HCT116 (cell line): ENCODE data around the gene TPM4. TPM values are rescaled to one million over a fixed set of nuclear protein-coding genes. Genes with fewer than 3 reads are reported as not detected.

Experiments
- ATAC-seq: fragments of 200-7000 bp; cut with Tn5 transposase; 2 replicates; pipeline ENCODE4 v1.9.1; 2020; ENCODE audit warnings: mild to moderate bottlenecking, moderate library complexity
- BruUV-seq: library from RNA; stranded (reverse); fragments of 400-500 nt; replicated peaks from 2 replicates; lab custom pipeline; 2021; lab: Mats Ljungman, UMichigan
- CTCF ChIA-PET: fragments of 300-600 bp; sonication (Branson Sonifier 250); formaldehyde crosslinking; loops from one replicate; lab custom pipeline; 2021; ENCODE audit warnings: antibody characterized with exemption; lab: Charles Lee
- POLR2A ChIA-PET: fragments of 300-600, 350-600 bp; sonication (Branson Sonifier 250); formaldehyde crosslinking; loops from one replicate; lab custom pipeline; 2021; ENCODE audit warnings: antibody characterized with exemption; lab: Charles Lee
- RAD21 ChIA-PET, 2 experiments: fragments of 300-600 bp; sonication (Branson Sonifier 250); formaldehyde crosslinking; loops; one replicate each; lab custom pipeline; 2023; ENCODE audit warnings: low total read pairs in 2 of 2; ENCODE audit not compliant: uncharacterized antibody in 2 of 2, unreplicated experiment in 2 of 2, low non-redundant PET in 1 of 2; lab: Charles Lee
- DNase-seq: peaks from one replicate; pipeline ENCODE4 v3.0.0-alpha.2; 2010; ENCODE audit warnings: low read depth, low spot score
- H2AFZ ChIP-seq: fragments of 200-600 bp; shearing (Covaris generic), sonication (generic); 2 replicates; pipeline ENCODE4 v1.6.1; 2017; ENCODE audit warnings: low read depth, mixed run types, mixed read lengths, antibody characterized with exemption, low read length; ENCODE audit not compliant: poor library complexity, severe bottlenecking
- H3K27ac ChIP-seq: 2 replicates; pipeline ENCODE4 v1.5.1; 2012; ENCODE audit warnings: low read depth, low read length
- H3K27me3 ChIP-seq: fragments of 200-600 bp; sonication (generic); 2 replicates; pipeline ENCODE4 v1.6.1; 2016; ENCODE audit warnings: mixed run types, low read length, mixed read lengths; ENCODE audit not compliant: insufficient read depth
- H3K36me3 ChIP-seq, 2 experiments: fragments of 200-500 bp in 1 of 2; fragments of 200-600 bp in 1 of 2; sonication (Bioruptor generic) in 1 of 2; sonication (generic) in 1 of 2; 2 replicates each; pipeline versions ENCODE4 v1.5.1 to v1.6.1; 2014 to 2016; ENCODE audit warnings: low read length in 2 of 2, inconsistent platforms in 1 of 2, mixed read lengths in 1 of 2, mixed run types in 1 of 2; ENCODE audit not compliant: insufficient read depth in 2 of 2, control insufficient read depth in 1 of 2
- H3K4me1 ChIP-seq, 2 experiments: fragments of 200-600 bp in 1 of 2; sonication (generic) in 1 of 2; 2 replicates each; pipeline versions ENCODE4 v1.5.1 to v1.6.1; 2012 to 2017; ENCODE audit warnings: low read length in 2 of 2, inconsistent platforms in 1 of 2, mild to moderate bottlenecking in 1 of 2, mixed read lengths in 1 of 2, mixed run types in 1 of 2, moderate library complexity in 1 of 2; ENCODE audit not compliant: insufficient read depth in 2 of 2, control insufficient read depth in 1 of 2
- H3K4me2 ChIP-seq: fragments of 200-600 bp; sonication (generic); 2 replicates; pipeline ENCODE4 v1.6.1; 2017; ENCODE audit warnings: mixed run types, low read length, mixed read lengths
- H3K4me3 ChIP-seq, 2 experiments: fragments of 200-600 bp in 1 of 2; sonication (generic) in 1 of 2; replicated peaks in 1 of 2; 2 replicates each; pipeline ENCODE4 v1.5.1; 2011 to 2016; ENCODE audit warnings: low read length in 2 of 2, control low read depth in 1 of 2, low read depth in 1 of 2, mild to moderate bottlenecking in 1 of 2, mixed read lengths in 1 of 2, mixed run types in 1 of 2
- H3K79me2 ChIP-seq: fragments of 200-600 bp; sonication (generic); 2 replicates; pipeline ENCODE4 v1.6.1; 2017; ENCODE audit warnings: mild to moderate bottlenecking, mixed run types, low read length, moderate library complexity, mixed read lengths; ENCODE audit not compliant: insufficient read depth
- H3K9ac ChIP-seq: fragments of 200-600 bp; sonication (generic); 2 replicates; pipeline ENCODE4 v1.6.1; 2016; ENCODE audit warnings: low read length, mixed read lengths
- H3K9me2 ChIP-seq: fragments of 200-600 bp; sonication (generic), shearing (Covaris generic); 2 replicates; pipeline ENCODE4 v1.6.1; 2017; ENCODE audit warnings: mixed run types, mild to moderate bottlenecking, moderate library complexity; ENCODE audit not compliant: insufficient read depth
- H3K9me3 ChIP-seq, 2 experiments: fragments of 200-500 bp in 1 of 2; fragments of 200-600 bp in 1 of 2; sonication (Bioruptor generic) in 1 of 2; sonication (generic) in 1 of 2; 2 replicates each; pipeline ENCODE4 v1.6.1; 2014 to 2017; ENCODE audit warnings: low read length in 2 of 2, mixed read lengths in 2 of 2, inconsistent platforms in 1 of 2, low read depth in 1 of 2, mild to moderate bottlenecking in 1 of 2, mixed run types in 1 of 2, moderate library complexity in 1 of 2; ENCODE audit not compliant: control insufficient read depth in 1 of 2, insufficient read depth in 1 of 2
- H4K20me1 ChIP-seq: fragments of 200-600 bp; sonication (generic), shearing (Covaris generic); 2 replicates; pipeline ENCODE4 v1.6.1; 2017; ENCODE audit warnings: mixed run types, mild to moderate bottlenecking, moderate library complexity; ENCODE audit not compliant: insufficient read depth
- CEBPB ChIP-seq: IDR thresholded peaks from 2 replicates; pipeline ENCODE4 v1.6.1; 2012; ENCODE audit warnings: low read depth
- EZH2 ChIP-seq: fragments of 200-600 bp; sonication (generic); IDR thresholded peaks from 2 replicates; pipeline ENCODE4 v1.6.1; 2017; ENCODE audit warnings: antibody characterized with exemption, mixed run types
- FOSL1 ChIP-seq: IDR thresholded peaks from 2 replicates; pipeline ENCODE4 v1.6.1; 2012; ENCODE audit warnings: low read depth
- POLR2AphosphoS5 ChIP-seq: IDR thresholded peaks from 2 replicates; pipeline ENCODE4 v1.6.1; 2011; ENCODE audit warnings: mild to moderate bottlenecking, low read depth, low read length, moderate library complexity
- RAD21 ChIP-seq: IDR thresholded peaks from 2 replicates; pipeline ENCODE4 v1.6.1; 2012; ENCODE audit warnings: low read depth, mild to moderate bottlenecking
- SP1 ChIP-seq: IDR thresholded peaks from 2 replicates; pipeline ENCODE4 v1.6.1; 2012; ENCODE audit warnings: low read depth
- SRF ChIP-seq: IDR thresholded peaks from 2 replicates; pipeline ENCODE4 v1.6.1; 2012; ENCODE audit warnings: low read depth
- TCF7L2 ChIP-seq: IDR thresholded peaks from 2 replicates; pipeline ENCODE4 v1.7.0; 2011; ENCODE audit warnings: borderline replicate concordance, inconsistent platforms; ENCODE audit not compliant: insufficient read depth, insufficient read length; ENCODE audit errors: extremely low read depth
- YY1 ChIP-seq: IDR thresholded peaks from 2 replicates; pipeline ENCODE4 v1.6.1; 2011; ENCODE audit warnings: low read length, low read depth, moderate library complexity, mild to moderate bottlenecking; ENCODE audit not compliant: insufficient replicate concordance; ENCODE audit errors: extremely low read depth
- ZNF274 ChIP-seq: fragments of 200-500 bp; sonication (Bioruptor generic); IDR thresholded peaks from 2 replicates; pipeline ENCODE4 v1.6.1; 2014; ENCODE audit warnings: mild to moderate bottlenecking, low read depth, low read length, inconsistent platforms
- intact Hi-C: fragments of 100-400 bp; cut with micrococcal nuclease; formaldehyde crosslinking; loops from 2 replicates; pipeline ENCODE4 v1.10.0; 2022
- total RNA-seq: library from RNA; stranded (reverse); gene quantifications from one replicate; pipeline ENCODE4 v1.2.1, GENCODE V29; 2021; ENCODE audit not compliant: unreplicated experiment
- TF ChIP-seq, protein P1 (sequence below): IDR thresholded peaks from 2 replicates; pipeline ENCODE4 v1.6.1; 2012; ENCODE audit warnings: low read depth
- TF ChIP-seq, protein P2 (sequence below), 3 experiments: fragments of 200-600 bp in 1 of 3; sonication (generic) in 1 of 3; IDR thresholded peaks in 2 of 3; conservative IDR thresholded peaks in 1 of 3; 2 replicates each; pipeline ENCODE4 v1.5.1; 2012 to 2017; ENCODE audit warnings: low read depth in 2 of 3, low read length in 2 of 3, antibody characterized with exemption in 1 of 3, borderline replicate concordance in 1 of 3, control low read depth in 1 of 3, mild to moderate bottlenecking in 1 of 3, mixed read lengths in 1 of 3, mixed run types in 1 of 3, moderate library complexity in 1 of 3; ENCODE audit not compliant: insufficient read depth in 1 of 3

TPM4 gene
- total RNA-seq, 1 experiment from 2014 or later = 275 TPM

DNA sequence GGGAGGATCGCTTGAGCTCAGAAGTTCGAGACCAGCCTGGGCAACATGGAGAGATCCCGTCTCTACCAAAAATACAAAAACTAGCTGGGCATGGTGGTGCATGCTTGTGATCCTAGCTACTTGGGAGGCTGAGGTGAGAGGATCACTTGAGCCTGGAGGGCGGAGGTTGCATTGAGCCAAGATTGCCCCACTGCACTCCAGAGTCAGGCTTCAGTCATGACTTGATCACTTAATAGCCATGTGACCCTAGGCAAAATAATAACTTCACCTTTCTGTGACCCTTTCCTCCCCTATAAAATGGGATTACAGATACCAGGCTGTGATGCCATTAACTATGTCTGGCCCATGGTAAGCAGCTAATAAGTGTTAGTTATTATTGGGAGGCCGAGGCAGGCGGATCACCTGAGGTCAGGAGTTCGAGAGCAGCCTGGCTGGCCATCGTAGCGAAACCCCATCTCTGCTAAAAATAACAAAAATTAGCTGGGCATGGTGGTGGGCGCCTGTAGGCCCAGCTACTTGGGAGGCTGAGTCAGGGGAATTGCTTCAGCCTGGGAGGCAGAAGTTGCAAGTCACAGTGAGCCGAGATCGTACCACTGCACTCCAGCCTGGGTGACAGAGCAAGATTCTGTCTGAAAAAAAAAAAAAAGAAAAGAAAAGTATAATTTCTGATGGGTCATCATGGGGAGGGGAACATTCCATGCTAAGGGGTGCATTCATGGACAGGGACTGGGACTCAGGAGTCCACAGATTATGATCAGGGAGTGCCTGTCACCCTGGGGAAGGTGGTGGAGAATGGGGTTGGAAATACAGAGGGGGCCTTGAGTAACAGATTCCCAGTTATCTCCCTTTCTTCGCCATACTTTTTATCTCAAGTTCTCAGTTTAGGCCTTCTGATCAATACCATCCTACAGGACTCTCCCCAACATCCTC is 15.5 kb downstream of the TPM4 start:
- Histone ChIP-seq H3K36me3 (peaks cover 56 to 72% of the 10 kb centered on the region in 2 experiments), H2AFZ (no peak overlapping the region), H3K4me1 (peaks cover 0 to 5% of the 10 kb centered on the region in 2 experiments; a peak in 2 of 4 replicates), H3K4me2 (no peak overlapping the region), H4K20me1 (no peaks in the 10 kb centered on the region), H3K79me2 (peaks cover 38% of the 10 kb centered on the region; the same call in 1 of the 2 replicates), H3K4me3 (no peak overlapping the region), H3K27me3 (no peaks in the 10 kb centered on the region), H3K9ac (no peak overlapping the region), H3K9me3 (no peaks in the 10 kb centered on the region), H3K27ac (no peak overlapping the region), H3K9me2 (no peaks in the 10 kb centered on the region)
- TF ChIP-seq EZH2 = no peak
- TF ChIP-seq FOSL1 = no peak
- TF ChIP-seq SP1 = no peak
- TF ChIP-seq CEBPB = no peak
- no peak for TF ChIP-seq SRF
- no peak for TF ChIP-seq TCF7L2
- no peak for TF ChIP-seq POLR2AphosphoS5
- TF ChIP-seq RAD21 = no peak
- TF ChIP-seq ZNF274 = no peak
- TF ChIP-seq YY1 = no peak
- TF ChIP-seq, protein P1, sequence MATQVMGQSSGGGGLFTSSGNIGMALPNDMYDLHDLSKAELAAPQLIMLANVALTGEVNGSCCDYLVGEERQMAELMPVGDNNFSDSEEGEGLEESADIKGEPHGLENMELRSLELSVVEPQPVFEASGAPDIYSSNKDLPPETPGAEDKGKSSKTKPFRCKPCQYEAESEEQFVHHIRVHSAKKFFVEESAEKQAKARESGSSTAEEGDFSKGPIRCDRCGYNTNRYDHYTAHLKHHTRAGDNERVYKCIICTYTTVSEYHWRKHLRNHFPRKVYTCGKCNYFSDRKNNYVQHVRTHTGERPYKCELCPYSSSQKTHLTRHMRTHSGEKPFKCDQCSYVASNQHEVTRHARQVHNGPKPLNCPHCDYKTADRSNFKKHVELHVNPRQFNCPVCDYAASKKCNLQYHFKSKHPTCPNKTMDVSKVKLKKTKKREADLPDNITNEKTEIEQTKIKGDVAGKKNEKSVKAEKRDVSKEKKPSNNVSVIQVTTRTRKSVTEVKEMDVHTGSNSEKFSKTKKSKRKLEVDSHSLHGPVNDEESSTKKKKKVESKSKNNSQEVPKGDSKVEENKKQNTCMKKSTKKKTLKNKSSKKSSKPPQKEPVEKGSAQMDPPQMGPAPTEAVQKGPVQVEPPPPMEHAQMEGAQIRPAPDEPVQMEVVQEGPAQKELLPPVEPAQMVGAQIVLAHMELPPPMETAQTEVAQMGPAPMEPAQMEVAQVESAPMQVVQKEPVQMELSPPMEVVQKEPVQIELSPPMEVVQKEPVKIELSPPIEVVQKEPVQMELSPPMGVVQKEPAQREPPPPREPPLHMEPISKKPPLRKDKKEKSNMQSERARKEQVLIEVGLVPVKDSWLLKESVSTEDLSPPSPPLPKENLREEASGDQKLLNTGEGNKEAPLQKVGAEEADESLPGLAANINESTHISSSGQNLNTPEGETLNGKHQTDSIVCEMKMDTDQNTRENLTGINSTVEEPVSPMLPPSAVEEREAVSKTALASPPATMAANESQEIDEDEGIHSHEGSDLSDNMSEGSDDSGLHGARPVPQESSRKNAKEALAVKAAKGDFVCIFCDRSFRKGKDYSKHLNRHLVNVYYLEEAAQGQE = no peak
- TF ChIP-seq, protein P2, sequence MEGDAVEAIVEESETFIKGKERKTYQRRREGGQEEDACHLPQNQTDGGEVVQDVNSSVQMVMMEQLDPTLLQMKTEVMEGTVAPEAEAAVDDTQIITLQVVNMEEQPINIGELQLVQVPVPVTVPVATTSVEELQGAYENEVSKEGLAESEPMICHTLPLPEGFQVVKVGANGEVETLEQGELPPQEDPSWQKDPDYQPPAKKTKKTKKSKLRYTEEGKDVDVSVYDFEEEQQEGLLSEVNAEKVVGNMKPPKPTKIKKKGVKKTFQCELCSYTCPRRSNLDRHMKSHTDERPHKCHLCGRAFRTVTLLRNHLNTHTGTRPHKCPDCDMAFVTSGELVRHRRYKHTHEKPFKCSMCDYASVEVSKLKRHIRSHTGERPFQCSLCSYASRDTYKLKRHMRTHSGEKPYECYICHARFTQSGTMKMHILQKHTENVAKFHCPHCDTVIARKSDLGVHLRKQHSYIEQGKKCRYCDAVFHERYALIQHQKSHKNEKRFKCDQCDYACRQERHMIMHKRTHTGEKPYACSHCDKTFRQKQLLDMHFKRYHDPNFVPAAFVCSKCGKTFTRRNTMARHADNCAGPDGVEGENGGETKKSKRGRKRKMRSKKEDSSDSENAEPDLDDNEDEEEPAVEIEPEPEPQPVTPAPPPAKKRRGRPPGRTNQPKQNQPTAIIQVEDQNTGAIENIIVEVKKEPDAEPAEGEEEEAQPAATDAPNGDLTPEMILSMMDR (IDR thresholded peaks at IDR 0.05 in 2 of 3, conservative IDR thresholded peaks at IDR 0.05 in 1 of 3; ENCODE audit: borderline replicate concordance in 1 of 3, insufficient read depth in 1 of 3, low read depth in 2 of 3, low read length in 2 of 3) = no peak
- POLR2A ChIA-PET = no interaction called here
- RAD21 ChIA-PET = no interaction called here
- ATAC-seq (no peak), DNase-seq (no peak)
- intact Hi-C loops = no loop called here
- BruUV-seq = no TSS peak
- CTCF ChIA-PET = interaction anchor here (1.0 kb wide), 1 partner anchor 19 kb away, joined by 4 read pairs; no protein-coding TSS in a partner anchor
